Measurements from ENCODE around the gene ATXN7.

ATXN7 gene

GRCh38 chr3:63976872-63977200 lies 113.2 kb downstream of the ATXN7 start:
- TF ChIP-seq REST (IDR thresholded peaks at IDR 0.05; ENCODE audit: insufficient read depth in 1 of 2, low read depth in 2 of 2, low read length in 2 of 2) (no peak), POLR2AphosphoS5 (IDR thresholded peaks at IDR 0.05; ENCODE audit: low read depth, low read length) (no peak), SIN3A (IDR thresholded peaks at IDR 0.05; ENCODE audit: borderline replicate concordance, insufficient read depth, low read length) (no peak), FOXP2 (optimal IDR thresholded peaks at IDR 0.05; ENCODE audit: borderline replicate concordance, extremely low read depth, extremely low read length, insufficient read depth) (no peak), TAF1 (IDR thresholded peaks at IDR 0.05; ENCODE audit: borderline replicate concordance, insufficient read depth, low read length) (no peak)

- TF ChIP-seq FOXP2 (optimal IDR thresholded peaks at IDR 0.05; ENCODE audit: borderline replicate concordance, extremely low read depth, extremely low read length, insufficient read depth), result no peak
- no peak for TF ChIP-seq SIN3A (IDR thresholded peaks at IDR 0.05; ENCODE audit: borderline replicate concordance, insufficient read depth, low read length)
- TF ChIP-seq POLR2AphosphoS5 (IDR thresholded peaks at IDR 0.05; ENCODE audit: low read depth, low read length), result no peak
- no peak for TF ChIP-seq REST (IDR thresholded peaks at IDR 0.05; ENCODE audit: insufficient read depth in 1 of 2, low read depth in 2 of 2, low read length in 2 of 2)
- TF ChIP-seq TAF1 (IDR thresholded peaks at IDR 0.05; ENCODE audit: borderline replicate concordance, insufficient read depth, low read length), result no peak
These were observed 114.2 kb downstream of the ATXN7 start for GRCh38 chr3:63977893-63978292.

- TF ChIP-seq SIN3A (IDR thresholded peaks at IDR 0.05; ENCODE audit: borderline replicate concordance, insufficient read depth, low read length) (no peak), POLR2AphosphoS5 (IDR thresholded peaks at IDR 0.05; ENCODE audit: low read depth, low read length) (no peak), FOXP2 (optimal IDR thresholded peaks at IDR 0.05; ENCODE audit: borderline replicate concordance, extremely low read depth, extremely low read length, insufficient read depth) (no peak)
These were observed 115.6 kb downstream of the ATXN7 start for GRCh38 chr3:63979093-63979885.

GRCh38 chr3:63980019-63980418 lies 116.4 kb downstream of the ATXN7 start:
- no peak for TF ChIP-seq REST (IDR thresholded peaks at IDR 0.05; ENCODE audit: insufficient read depth in 1 of 2, low read depth in 2 of 2, low read length in 2 of 2)
- no peak for TF ChIP-seq SIN3A (IDR thresholded peaks at IDR 0.05; ENCODE audit: borderline replicate concordance, insufficient read depth, low read length)
- no peak for TF ChIP-seq TAF1 (IDR thresholded peaks at IDR 0.05; ENCODE audit: borderline replicate concordance, insufficient read depth, low read length)
- TF ChIP-seq FOXP2 (optimal IDR thresholded peaks at IDR 0.05; ENCODE audit: borderline replicate concordance, extremely low read depth, extremely low read length, insufficient read depth), result no peak
- TF ChIP-seq POLR2AphosphoS5 (IDR thresholded peaks at IDR 0.05; ENCODE audit: low read depth, low read length), result no peak

GRCh38 chr3:63980830-63981498 lies 117.3 kb downstream of the ATXN7 start:
- no peak for TF ChIP-seq SIN3A (IDR thresholded peaks at IDR 0.05; ENCODE audit: borderline replicate concordance, insufficient read depth, low read length)
- no peak for TF ChIP-seq TAF1 (IDR thresholded peaks at IDR 0.05; ENCODE audit: borderline replicate concordance, insufficient read depth, low read length)
- no peak for TF ChIP-seq FOXP2 (optimal IDR thresholded peaks at IDR 0.05; ENCODE audit: borderline replicate concordance, extremely low read depth, extremely low read length, insufficient read depth)
- no peak for TF ChIP-seq POLR2AphosphoS5 (IDR thresholded peaks at IDR 0.05; ENCODE audit: low read depth, low read length)
- TF ChIP-seq REST (IDR thresholded peaks at IDR 0.05; ENCODE audit: insufficient read depth in 1 of 2, low read depth in 2 of 2, low read length in 2 of 2), result no peak

Data from PFSK-1 (cell line).